Stomach (tissue), 9 donors: ENCODE measurements around the gene SAMD1. TPM values are rescaled to one million over a fixed set of nuclear protein-coding genes. Genes with fewer than 3 reads are reported as not detected.

Experiments used
- DNase-seq, 2 donors: peaks; one replicate each; pipeline versions ENCODE4 v3.0.0 to v3.0.0-alpha.2; 2013 to 2019
- H3K27ac ChIP-seq, 5 donors: fragments of 200-600 bp in 4 of 5; sonication (generic) in 4 of 5; one replicate each; pipeline ENCODE4 v1.5.1; 2013 to 2019; ENCODE audit warnings: mild to moderate bottlenecking in 1 of 5, moderate library complexity in 1 of 5
- H3K27me3 ChIP-seq, 3 donors: fragments of 200-600 bp; sonication (generic); one replicate each; pipeline ENCODE4 v1.5.1; 2017 to 2019; ENCODE audit warnings: mixed run types in 1 of 3
- H3K36me3 ChIP-seq, 4 donors: fragments of 200-600 bp; sonication (generic); 1 replicate in 3 of 4; 2 replicates in 1 of 4; pipeline ENCODE4 v1.5.1; 2016 to 2019
- H3K4me1 ChIP-seq, 4 donors: fragments of 200-600 bp; sonication (generic); one replicate each; pipeline ENCODE4 v1.5.1; 2016 to 2019
- H3K4me3 ChIP-seq, 4 donors: fragments of 200-600 bp; sonication (generic) in 3 of 4; one replicate each; pipeline ENCODE4 v1.5.1; 2016 to 2019; ENCODE audit warnings: mild to moderate bottlenecking in 1 of 4
- H3K9me3 ChIP-seq, 4 donors: fragments of 200-600 bp; sonication (generic); one replicate each; pipeline ENCODE4 v1.5.1; 2016 to 2019
- CTCF ChIP-seq, 7 experiments: fragments of 450-650 bp in 4 of 7; fragments of 200-600 bp in 3 of 7; sonication (generic) in 3 of 7; IDR thresholded peaks; one replicate each; pipeline ENCODE4 v1.5.1; 2016 to 2019; ENCODE audit warnings: antibody characterized with exemption in 7 of 7, control low read depth in 2 of 7, mild to moderate bottlenecking in 1 of 7
- EP300 ChIP-seq: sonication (generic); formaldehyde crosslinking; IDR thresholded peaks from one replicate; pipeline ENCODE4 v1.6.1; 2017; ENCODE audit warnings: antibody characterized with exemption
- POLR2A ChIP-seq, 4 donors: fragments of 450-650 bp; IDR thresholded peaks; one replicate each; pipeline ENCODE4 v1.6.1; 2016; ENCODE audit warnings: antibody characterized with exemption in 4 of 4, control low read depth in 2 of 4, mild to moderate bottlenecking in 1 of 4, moderate library complexity in 1 of 4
- POLR2AphosphoS5 ChIP-seq, 3 donors: sonication (generic); formaldehyde crosslinking; IDR thresholded peaks; one replicate each; pipeline ENCODE4 v1.6.1; 2016; ENCODE audit warnings: antibody characterized with exemption in 3 of 3
- WGBS, 5 donors: extraction: QIAGEN DNeasy Blood & Tissue Kit in 3 of 5; methylation state at CpG; one replicate each; pipeline versions ENCODE4 v1.1.5 to v1.1.7; 2013 to 2018; 5-methylcytosine and 5-hydroxymethylcytosine counted together
- intact Hi-C: fragments of 100-400 bp; cut with DNase I; formaldehyde crosslinking; loops from one replicate; pipeline ENCODE4 v1.15.1; 2023; ENCODE audit warnings: low total_unique reads
- polyA plus RNA-seq, 3 donors: library from polyadenylated mRNA; stranded (reverse); fragments of 200-250 nt; gene quantifications; one replicate each; pipeline ENCODE4 v1.2.3, GENCODE V29; 2013
- total RNA-seq, 5 donors: library from RNA; depleted of rRNA; stranded (reverse); fragments of >200 nt; gene quantifications; one replicate each; pipeline versions ENCODE4 v1.1.0 to v1.2.3, GENCODE V29; 2014 to 2016
- donor health status: healthy with polysubstance abuse.
- donor health status: Bipolar disorder and iron deficiency.
- donor health status: healthy.

Gene SAMD1
- total and polyA plus RNA-seq, 8 donors = 4.8 to 228 (median 23.5) TPM

- H3K4me1 ChIP-seq = peaks cover 6 to 9% (median 9%) of the 10 kb centered on the region in 4 donors
- TF ChIP-seq POLR2AphosphoS5 (IDR thresholded peaks at IDR 0.05) (no peak), EP300 (no peak), POLR2A (IDR thresholded peaks at IDR 0.05) (no peak), CTCF (IDR thresholded peaks at IDR 0.05) (no peak)
- no peak for DNase-seq
- 91 to 96% (median 94%) methylated on average over 10 to 11 of the region's 11 CpGs for WGBS, 5 donors
- no peak overlapping the region for H3K4me3 ChIP-seq
- H3K27ac ChIP-seq = no peak overlapping the region
- intact Hi-C loops = no loop called here
- H3K9me3 ChIP-seq = peaks cover 0 to 10% (median 9%) of the 10 kb centered on the region in 4 donors
- H3K27me3 ChIP-seq = no peaks in the 10 kb centered on the region
- peaks cover 26 to 58% (median 53%) of the 10 kb centered on the region in 4 donors for H3K36me3 ChIP-seq
These were observed 5.9 kb upstream of the SAMD1 start for GRCh38 chr19:14096272-14096992.

- Histone ChIP-seq H3K27ac (no peak overlapping the region), H3K27me3 (no peaks in the 10 kb centered on the region), H3K9me3 (peaks cover 0 to 10% (median 9%) of the 10 kb centered on the region in 4 donors), H3K4me1 (peaks cover 6 to 13% (median 11%) of the 10 kb centered on the region in 4 donors), H3K36me3 (peaks cover 15 to 42% (median 37%) of the 10 kb centered on the region in 4 donors), H3K4me3 (no peak overlapping the region)
- DNase-seq = no peak
- intact Hi-C loops = no loop called here
- 71 to 85% (median 81%) methylated on average over 7 of the region's 7 CpGs for WGBS, 5 donors
- TF ChIP-seq POLR2AphosphoS5 (IDR thresholded peaks at IDR 0.05) (no peak), POLR2A (IDR thresholded peaks at IDR 0.05) (no peak), EP300 (no peak), CTCF (IDR thresholded peaks at IDR 0.05) (no peak)
These were observed 4.3 kb upstream of the SAMD1 start for GRCh38 chr19:14094854-14095253.

- no peak for TF ChIP-seq POLR2AphosphoS5 (IDR thresholded peaks at IDR 0.05)
- TF ChIP-seq POLR2A (IDR thresholded peaks at IDR 0.05) = no peak
- TF ChIP-seq CTCF (IDR thresholded peaks at IDR 0.05) = no peak
- no peak for TF ChIP-seq EP300
- intact Hi-C loops = no loop called here
These were observed 2.7 kb upstream of the SAMD1 start for GRCh38 chr19:14093117-14093823.

GRCh38 chr19:14091813-14092462, 1.4 kb upstream of the SAMD1 start:
- intact Hi-C loops = no loop called here
- peaks cover 16 to 28% (median 27%) of the 10 kb centered on the region in 4 donors for H3K36me3 ChIP-seq
- TF ChIP-seq POLR2A (IDR thresholded peaks at IDR 0.05) = no peak
- TF ChIP-seq CTCF (IDR thresholded peaks at IDR 0.05) = no peak
- no peak for TF ChIP-seq EP300
- no peak for TF ChIP-seq POLR2AphosphoS5 (IDR thresholded peaks at IDR 0.05)
- H3K4me3 ChIP-seq = peak overlapping the region; percentile 75 to 93 (median 82)
- H3K27me3 ChIP-seq = no peaks in the 10 kb centered on the region
- H3K9me3 ChIP-seq = peaks cover 0 to 10% (median 9%) of the 10 kb centered on the region in 4 donors
- H3K27ac ChIP-seq = peak overlapping the region; percentile 87 to 98 (median 95)
- peaks cover 12 to 24% (median 21%) of the 10 kb centered on the region in 4 donors for H3K4me1 ChIP-seq
- 12 to 23% (median 18%) methylated on average over 15 of the region's 15 CpGs for WGBS, 5 donors
- DNase-seq = peak in 1 of 2 donors; percentile 72

More at GRCh38 chr19:14093117-14093823, 2.7 kb upstream of the SAMD1 start:
- DNase-seq = no peak
- H3K4me3 ChIP-seq = no peak overlapping the region
- H3K36me3 ChIP-seq = peaks cover 20 to 33% (median 30%) of the 10 kb centered on the region in 4 donors
- H3K27ac ChIP-seq = no peak overlapping the region
- H3K9me3 ChIP-seq = peaks cover 0 to 10% (median 9%) of the 10 kb centered on the region in 4 donors
- 95 to 96% (median 95%) methylated on average over 9 of the region's 9 CpGs for WGBS, 5 donors
- no peaks in the 10 kb centered on the region for H3K27me3 ChIP-seq
- H3K4me1 ChIP-seq = peaks cover 12 to 24% (median 21%) of the 10 kb centered on the region in 4 donors
